ENCODE data around the gene LSM3. TPM values are rescaled to one million over a fixed set of nuclear protein-coding genes. Genes with fewer than 3 reads are reported as not detected.

LSM3 gene
- total RNA-seq, 2 experiments from 2014 or later, result 12.4 to 21.9 TPM

DNA sequence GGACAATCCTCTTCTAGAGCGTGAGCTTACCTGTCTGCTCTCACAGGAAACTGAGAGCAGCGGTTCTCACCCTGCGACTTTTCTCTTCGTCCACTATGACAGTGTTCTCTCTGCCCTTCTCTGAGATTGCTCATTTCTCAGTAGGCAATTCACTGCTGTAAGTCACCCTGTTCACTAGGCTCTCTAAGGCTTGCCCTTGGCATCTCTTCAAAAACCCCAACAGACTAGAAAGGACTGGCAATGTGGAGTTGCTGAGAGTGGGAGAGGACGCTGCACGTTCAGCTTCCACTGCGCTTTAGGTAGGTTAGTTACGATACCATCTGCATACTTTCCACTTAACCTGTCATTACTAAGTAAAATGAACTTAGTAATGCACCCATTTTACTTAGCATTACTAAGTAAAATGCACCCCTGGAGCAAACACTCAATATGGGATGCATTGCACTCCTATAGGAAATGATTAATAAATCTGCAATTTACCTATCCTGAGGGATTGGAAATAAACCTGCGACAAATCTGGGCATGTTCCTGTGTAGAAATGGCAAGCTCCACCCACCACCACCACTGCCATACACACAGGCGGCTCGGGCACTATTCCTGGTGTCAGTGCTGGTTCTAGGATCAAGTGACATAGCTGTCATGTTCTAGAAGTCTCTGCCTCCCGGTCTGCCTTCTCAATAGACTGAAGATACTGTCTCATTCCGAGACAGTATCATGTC lies 21.6 kb upstream of the LSM3 start:
- H2AFZ ChIP-seq (ENCODE audit: low read length), result no peak overlapping the region
- H3K4me3 ChIP-seq (ENCODE audit: low read depth, low read length, poor library complexity, severe bottlenecking), result no peak overlapping the region
- CTCF ChIA-PET (ENCODE audit: unreplicated experiment), result no interaction called here
- H3K9me2 ChIP-seq (ENCODE audit: insufficient read depth, low read length), result no peaks in the 10 kb centered on the region
- peaks cover 14% of the 10 kb centered on the region; the same call in 1 of the 2 replicates for H3K9me3 ChIP-seq (ENCODE audit: low read length)
- no peak overlapping the region for H3K4me2 ChIP-seq (ENCODE audit: low read length)
- no peak for DNase-seq (ENCODE audit: low spot score)
- intact Hi-C loops (cut with micrococcal nuclease; ENCODE audit: unreplicated experiment), result no loop called here
- H3K79me2 ChIP-seq (ENCODE audit: insufficient read depth, low read depth, low read length), result no peaks in the 10 kb centered on the region
- BruUV-seq (replicated peaks), result no TSS peak
- no peak overlapping the region for H3K27ac ChIP-seq (ENCODE audit: low read depth, low read length, poor library complexity, severe bottlenecking)
- no peaks in the 10 kb centered on the region for H3K4me1 ChIP-seq (ENCODE audit: insufficient read depth, low read length, poor library complexity, severe bottlenecking)
- TF ChIP-seq, protein P1, sequence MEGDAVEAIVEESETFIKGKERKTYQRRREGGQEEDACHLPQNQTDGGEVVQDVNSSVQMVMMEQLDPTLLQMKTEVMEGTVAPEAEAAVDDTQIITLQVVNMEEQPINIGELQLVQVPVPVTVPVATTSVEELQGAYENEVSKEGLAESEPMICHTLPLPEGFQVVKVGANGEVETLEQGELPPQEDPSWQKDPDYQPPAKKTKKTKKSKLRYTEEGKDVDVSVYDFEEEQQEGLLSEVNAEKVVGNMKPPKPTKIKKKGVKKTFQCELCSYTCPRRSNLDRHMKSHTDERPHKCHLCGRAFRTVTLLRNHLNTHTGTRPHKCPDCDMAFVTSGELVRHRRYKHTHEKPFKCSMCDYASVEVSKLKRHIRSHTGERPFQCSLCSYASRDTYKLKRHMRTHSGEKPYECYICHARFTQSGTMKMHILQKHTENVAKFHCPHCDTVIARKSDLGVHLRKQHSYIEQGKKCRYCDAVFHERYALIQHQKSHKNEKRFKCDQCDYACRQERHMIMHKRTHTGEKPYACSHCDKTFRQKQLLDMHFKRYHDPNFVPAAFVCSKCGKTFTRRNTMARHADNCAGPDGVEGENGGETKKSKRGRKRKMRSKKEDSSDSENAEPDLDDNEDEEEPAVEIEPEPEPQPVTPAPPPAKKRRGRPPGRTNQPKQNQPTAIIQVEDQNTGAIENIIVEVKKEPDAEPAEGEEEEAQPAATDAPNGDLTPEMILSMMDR (conservative IDR thresholded peaks at IDR 0.05; ENCODE audit: low read length), result no peak
- TF ChIP-seq EZH2phosphoT487 (IDR thresholded peaks at IDR 0.05; ENCODE audit: borderline replicate concordance, low read depth, low read length), result no peak
- POLR2A ChIA-PET, result no interaction called here
- no peaks in the 10 kb centered on the region for H4K20me1 ChIP-seq (ENCODE audit: insufficient read depth, low read length)
- peaks cover 93% of the 10 kb centered on the region for H3K36me3 ChIP-seq (ENCODE audit: insufficient read depth, low read length)

DNA sequence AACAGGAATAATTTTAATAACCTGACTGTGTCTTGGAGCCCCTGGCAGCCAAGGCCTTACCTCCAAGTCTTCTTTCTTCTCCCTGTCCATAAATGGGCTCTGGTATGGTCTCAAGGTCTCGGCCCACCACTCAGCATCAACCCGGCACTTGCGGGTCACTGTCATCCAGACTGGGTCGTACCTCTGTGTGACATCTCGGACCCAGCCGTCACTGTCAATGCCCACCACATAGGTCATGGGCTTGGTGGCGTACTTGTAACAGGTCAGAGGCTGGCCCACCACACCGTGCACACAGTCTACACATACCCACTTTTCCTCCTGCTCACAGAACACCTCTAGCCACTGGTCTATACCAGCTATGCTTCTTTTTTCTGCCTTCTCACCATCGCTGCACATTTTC lies 20.7 kb upstream of the LSM3 start:
- TF ChIP-seq, protein P1 (conservative IDR thresholded peaks at IDR 0.05; ENCODE audit: low read length), result no peak
- TF ChIP-seq EZH2phosphoT487 (IDR thresholded peaks at IDR 0.05; ENCODE audit: borderline replicate concordance, low read depth, low read length), result no peak
- peaks cover 95% of the 10 kb centered on the region for H3K36me3 ChIP-seq (ENCODE audit: insufficient read depth, low read length)
- DNase-seq (ENCODE audit: low spot score), result no peak
- intact Hi-C loops (cut with micrococcal nuclease; ENCODE audit: unreplicated experiment), result no loop called here
- H3K9me3 ChIP-seq (ENCODE audit: low read length), result peaks cover 20% of the 10 kb centered on the region
- no peaks in the 10 kb centered on the region for H4K20me1 ChIP-seq (ENCODE audit: insufficient read depth, low read length)
- H3K27ac ChIP-seq (ENCODE audit: low read depth, low read length, poor library complexity, severe bottlenecking), result no peak overlapping the region
- H3K4me3 ChIP-seq (ENCODE audit: low read depth, low read length, poor library complexity, severe bottlenecking), result no peak overlapping the region
- no TSS peak for BruUV-seq (replicated peaks)
- H2AFZ ChIP-seq (ENCODE audit: low read length), result no peak overlapping the region
- CTCF ChIA-PET (ENCODE audit: unreplicated experiment), result interaction anchor here (1.1 kb wide), 1 partner anchor 221 kb away, joined by 3 read pairs; no protein-coding TSS in a partner anchor
- no peaks in the 10 kb centered on the region for H3K4me1 ChIP-seq (ENCODE audit: insufficient read depth, low read length, poor library complexity, severe bottlenecking)
- POLR2A ChIA-PET, result no interaction called here
- H3K9me2 ChIP-seq (ENCODE audit: insufficient read depth, low read length), result no peaks in the 10 kb centered on the region
- no peak overlapping the region for H3K4me2 ChIP-seq (ENCODE audit: low read length)
- H3K79me2 ChIP-seq (ENCODE audit: insufficient read depth, low read depth, low read length), result no peaks in the 10 kb centered on the region

DNA sequence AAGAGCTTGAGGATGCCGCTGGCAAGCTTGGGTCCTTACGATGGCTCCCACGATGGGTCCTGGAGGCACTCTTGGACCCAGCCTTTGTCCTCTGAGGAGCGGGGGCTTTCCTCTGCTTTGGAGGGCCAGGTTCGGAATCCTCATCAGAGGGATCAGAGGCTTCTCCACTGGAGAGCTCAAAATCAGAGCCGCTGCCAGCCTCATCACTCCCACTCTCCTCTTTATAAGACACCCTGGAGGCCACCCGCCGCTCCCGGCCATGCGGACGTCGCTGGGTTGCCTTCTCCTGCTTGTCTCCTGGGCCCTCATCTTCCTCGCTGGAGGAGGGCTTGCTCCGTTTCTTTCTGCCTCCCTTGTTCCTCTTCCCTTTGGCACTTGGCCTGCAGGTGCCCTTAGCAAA lies 20.2 kb upstream of the LSM3 start:
- intact Hi-C loops (cut with micrococcal nuclease; ENCODE audit: unreplicated experiment), result no loop called here
- ChIA-PET POLR2A (interaction anchor here (0.9 kb wide), 1 partner anchor 16 kb away, joined by 3 read pairs; no protein-coding TSS in a partner anchor), CTCF (ENCODE audit: unreplicated experiment) (interaction anchor here (1.1 kb wide), 1 partner anchor 221 kb away, joined by 3 read pairs; no protein-coding TSS in a partner anchor)
- no peak overlapping the region for H3K4me3 ChIP-seq (ENCODE audit: low read depth, low read length, poor library complexity, severe bottlenecking)
- peaks cover 20% of the 10 kb centered on the region for H3K9me3 ChIP-seq (ENCODE audit: low read length)
- no peaks in the 10 kb centered on the region for H3K79me2 ChIP-seq (ENCODE audit: insufficient read depth, low read depth, low read length)
- no peak for DNase-seq (ENCODE audit: low spot score)
- H3K36me3 ChIP-seq (ENCODE audit: insufficient read depth, low read length), result peaks cover 95% of the 10 kb centered on the region
- no peaks in the 10 kb centered on the region for H4K20me1 ChIP-seq (ENCODE audit: insufficient read depth, low read length)
- no TSS peak for BruUV-seq (replicated peaks)
- no peak for TF ChIP-seq EZH2phosphoT487 (IDR thresholded peaks at IDR 0.05; ENCODE audit: borderline replicate concordance, low read depth, low read length)
- TF ChIP-seq, protein P1 (conservative IDR thresholded peaks at IDR 0.05; ENCODE audit: low read length), result no peak
- H3K4me1 ChIP-seq (ENCODE audit: insufficient read depth, low read length, poor library complexity, severe bottlenecking), result no peaks in the 10 kb centered on the region
- H3K27ac ChIP-seq (ENCODE audit: low read depth, low read length, poor library complexity, severe bottlenecking), result no peak overlapping the region
- H3K9me2 ChIP-seq (ENCODE audit: insufficient read depth, low read length), result no peaks in the 10 kb centered on the region
- H2AFZ ChIP-seq (ENCODE audit: low read length), result no peak overlapping the region
- H3K4me2 ChIP-seq (ENCODE audit: low read length), result no peak overlapping the region
